ENCODE data around the gene KIAA1671. TPM values are rescaled to one million over a fixed set of nuclear protein-coding genes. Genes with fewer than 3 reads are reported as not detected.

KIAA1671 gene
- total RNA-seq, 1 experiment from 2014 or later = 63.1 TPM

DNA sequence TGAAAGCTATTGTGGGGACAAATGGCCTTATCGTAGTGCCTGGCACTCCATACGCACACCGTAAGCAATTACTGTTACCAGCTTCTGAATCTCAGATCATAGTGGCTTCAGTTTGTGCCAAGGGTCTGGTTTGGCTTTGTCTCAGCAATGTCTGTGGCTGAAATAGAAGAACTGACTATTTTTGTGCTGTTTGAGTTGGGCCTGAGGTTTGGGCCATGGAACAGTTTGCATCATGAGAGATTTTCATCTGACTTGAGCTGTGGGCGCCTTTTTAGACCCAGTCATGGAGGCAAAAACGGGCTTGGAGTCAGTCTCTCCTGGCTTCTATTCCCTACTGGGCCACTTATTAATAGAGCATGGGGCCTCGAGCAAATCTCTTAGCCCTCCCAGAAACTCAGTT lies 126.1 kb downstream of the KIAA1671 start:
- Mint-ChIP-seq H3K27me3 (ENCODE audit: unreplicated experiment) (no peaks in the 10 kb centered on the region), H3K27ac (ENCODE audit: unreplicated experiment) (no peak overlapping the region), H3K4me3 (ENCODE audit: low read depth, unreplicated experiment) (no peak overlapping the region), H3K36me3 (ENCODE audit: insufficient read depth, unreplicated experiment) (peaks cover under 1% of the 10 kb centered on the region), H3K9me3 (ENCODE audit: low read depth, unreplicated experiment) (no peaks in the 10 kb centered on the region), H3K4me1 (ENCODE audit: low read depth, unreplicated experiment) (peaks cover 20% of the 10 kb centered on the region)
- DNase-seq = no peak
- no peak for TF ChIP-seq CTCF (IDR thresholded peaks at IDR 0.05; ENCODE audit: unreplicated experiment)
- intact Hi-C loops (cut with micrococcal nuclease; ENCODE audit: unreplicated experiment) = no loop called here
- no TSS peak for BruUV-seq (replicated peaks)
- CTCF ChIA-PET = no interaction called here

GRCh38 chr22:25080855-25081254 lies 128.3 kb downstream of the KIAA1671 start:
- peaks cover 43% of the 10 kb centered on the region for H3K4me1 Mint-ChIP-seq (ENCODE audit: low read depth, unreplicated experiment)
- no peak for TF ChIP-seq CTCF (IDR thresholded peaks at IDR 0.05; ENCODE audit: unreplicated experiment)
- H3K27ac Mint-ChIP-seq (ENCODE audit: unreplicated experiment) = no peak overlapping the region

GRCh38 chr22:25081409-25081824 lies 128.9 kb downstream of the KIAA1671 start:
- Mint-ChIP-seq H3K27me3 (ENCODE audit: unreplicated experiment) (no peaks in the 10 kb centered on the region), H3K4me1 (ENCODE audit: low read depth, unreplicated experiment) (peaks cover 48% of the 10 kb centered on the region), H3K36me3 (ENCODE audit: insufficient read depth, unreplicated experiment) (peaks cover 7% of the 10 kb centered on the region), H3K27ac (ENCODE audit: unreplicated experiment) (no peak overlapping the region), H3K4me3 (ENCODE audit: low read depth, unreplicated experiment) (no peak overlapping the region), H3K9me3 (ENCODE audit: low read depth, unreplicated experiment) (no peaks in the 10 kb centered on the region)
- peak; percentile 54 for TF ChIP-seq CTCF (IDR thresholded peaks at IDR 0.05; ENCODE audit: unreplicated experiment)
- CTCF ChIA-PET = interaction anchor here (0.6 to 2.0 kb wide), 10 partner anchors 29 to 343 kb away, joined by 3 to 10 read pairs (median 4); no protein-coding TSS in a partner anchor
- intact Hi-C loops (cut with micrococcal nuclease; ENCODE audit: unreplicated experiment) = loop anchor here (1.0 to 5.0 kb wide), 2 partner anchors 51 to 91 kb away; no protein-coding TSS in a partner anchor
- peak; percentile 75 for DNase-seq
- BruUV-seq (replicated peaks) = no TSS peak

More at GRCh38 chr22:25080855-25081254, 128.3 kb downstream of the KIAA1671 start:
- intact Hi-C loops (cut with micrococcal nuclease; ENCODE audit: unreplicated experiment) = loop anchor here (1.0 to 5.0 kb wide), 2 partner anchors 51 to 91 kb away; no protein-coding TSS in a partner anchor
- Mint-ChIP-seq H3K4me3 (ENCODE audit: low read depth, unreplicated experiment) (no peak overlapping the region), H3K27me3 (ENCODE audit: unreplicated experiment) (no peaks in the 10 kb centered on the region), H3K36me3 (ENCODE audit: insufficient read depth, unreplicated experiment) (peaks cover 7% of the 10 kb centered on the region), H3K9me3 (ENCODE audit: low read depth, unreplicated experiment) (no peaks in the 10 kb centered on the region)
- CTCF ChIA-PET = interaction anchor here (0.6 to 2.0 kb wide), 9 partner anchors 30 to 344 kb away, joined by 3 to 10 read pairs (median 4); no protein-coding TSS in a partner anchor
- BruUV-seq (replicated peaks) = no TSS peak
- no peak for DNase-seq

GRCh38 chr22:25082096-25082495 lies 129.6 kb downstream of the KIAA1671 start:
- Mint-ChIP-seq H3K36me3 (ENCODE audit: insufficient read depth, unreplicated experiment) (peaks cover 7% of the 10 kb centered on the region), H3K4me3 (ENCODE audit: low read depth, unreplicated experiment) (no peak overlapping the region), H3K9me3 (ENCODE audit: low read depth, unreplicated experiment) (no peaks in the 10 kb centered on the region), H3K27ac (ENCODE audit: unreplicated experiment) (no peak overlapping the region), H3K27me3 (ENCODE audit: unreplicated experiment) (no peaks in the 10 kb centered on the region), H3K4me1 (ENCODE audit: low read depth, unreplicated experiment) (peaks cover 52% of the 10 kb centered on the region)
- CTCF ChIA-PET = interaction anchor here (0.7 to 2.0 kb wide), 9 partner anchors 28 to 343 kb away, joined by 3 to 10 read pairs (median 4); no protein-coding TSS in a partner anchor
- TF ChIP-seq CTCF (IDR thresholded peaks at IDR 0.05; ENCODE audit: unreplicated experiment) = no peak
- BruUV-seq (replicated peaks) = no TSS peak
- no peak for DNase-seq
- intact Hi-C loops (cut with micrococcal nuclease; ENCODE audit: unreplicated experiment) = loop anchor here (5.0 kb wide), 1 partner anchor 50 kb away; no protein-coding TSS in a partner anchor
